ENCODE data around the gene CPLX4.

DNA sequence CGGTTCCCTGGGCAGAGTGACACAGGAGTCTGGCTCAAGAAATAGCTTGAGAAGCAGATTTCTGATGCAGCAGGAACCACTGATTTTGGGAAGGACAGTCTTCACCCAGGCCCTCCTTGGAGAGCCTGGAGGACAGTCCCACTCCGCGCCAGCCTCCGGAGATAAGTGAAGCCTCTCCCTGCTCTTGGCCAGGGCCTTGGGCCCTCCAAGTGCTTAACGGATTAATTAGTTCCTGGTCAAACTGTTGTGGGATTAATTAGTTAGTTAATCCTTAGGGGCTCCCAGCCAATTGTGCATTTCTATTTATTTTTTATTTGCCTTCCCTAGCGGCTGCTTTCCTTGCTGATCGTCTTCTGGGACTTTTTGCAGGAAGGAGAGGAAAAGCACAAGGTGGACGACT lies 19.6 kb downstream of the CPLX4 start:
- TF ChIP-seq, protein P1, sequence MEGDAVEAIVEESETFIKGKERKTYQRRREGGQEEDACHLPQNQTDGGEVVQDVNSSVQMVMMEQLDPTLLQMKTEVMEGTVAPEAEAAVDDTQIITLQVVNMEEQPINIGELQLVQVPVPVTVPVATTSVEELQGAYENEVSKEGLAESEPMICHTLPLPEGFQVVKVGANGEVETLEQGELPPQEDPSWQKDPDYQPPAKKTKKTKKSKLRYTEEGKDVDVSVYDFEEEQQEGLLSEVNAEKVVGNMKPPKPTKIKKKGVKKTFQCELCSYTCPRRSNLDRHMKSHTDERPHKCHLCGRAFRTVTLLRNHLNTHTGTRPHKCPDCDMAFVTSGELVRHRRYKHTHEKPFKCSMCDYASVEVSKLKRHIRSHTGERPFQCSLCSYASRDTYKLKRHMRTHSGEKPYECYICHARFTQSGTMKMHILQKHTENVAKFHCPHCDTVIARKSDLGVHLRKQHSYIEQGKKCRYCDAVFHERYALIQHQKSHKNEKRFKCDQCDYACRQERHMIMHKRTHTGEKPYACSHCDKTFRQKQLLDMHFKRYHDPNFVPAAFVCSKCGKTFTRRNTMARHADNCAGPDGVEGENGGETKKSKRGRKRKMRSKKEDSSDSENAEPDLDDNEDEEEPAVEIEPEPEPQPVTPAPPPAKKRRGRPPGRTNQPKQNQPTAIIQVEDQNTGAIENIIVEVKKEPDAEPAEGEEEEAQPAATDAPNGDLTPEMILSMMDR (IDR thresholded peaks at IDR 0.05) = no peak
- TF ChIP-seq FOXM1 (IDR thresholded peaks at IDR 0.05; ENCODE audit: low read depth) = no peak
- TF ChIP-seq POLR2AphosphoS5 (IDR thresholded peaks at IDR 0.05; ENCODE audit: low read depth, low read length) = no peak
- no peak for TF ChIP-seq RAD21 (IDR thresholded peaks at IDR 0.05; ENCODE audit: low read length)
- TF ChIP-seq YY1 (IDR thresholded peaks at IDR 0.05; ENCODE audit: low read depth) = no peak
- no peak for TF ChIP-seq RFX5 (IDR thresholded peaks at IDR 0.05; ENCODE audit: low read length)
- TF ChIP-seq FOXJ3 (CRISPR knock-in tag; IDR thresholded peaks at IDR 0.05) = no peak
- no peak for TF ChIP-seq EP300 (IDR thresholded peaks at IDR 0.05; ENCODE audit: borderline replicate concordance in 1 of 2, low read depth in 1 of 2, low read length in 1 of 2)
- no peak for TF ChIP-seq MXI1 (IDR thresholded peaks at IDR 0.05; ENCODE audit: low read depth, low read length)
- TF ChIP-seq GABPA (IDR thresholded peaks at IDR 0.05; ENCODE audit: low read depth) = no peak
- no peak for TF ChIP-seq SIN3A (IDR thresholded peaks at IDR 0.05; ENCODE audit: borderline replicate concordance, low read depth, low read length)
- TF ChIP-seq JUND (IDR thresholded peaks at IDR 0.05) = no peak
- TF ChIP-seq EZH2phosphoT487 (IDR thresholded peaks at IDR 0.05; ENCODE audit: borderline replicate concordance, low read depth) = no peak
- TF ChIP-seq, protein P2, sequence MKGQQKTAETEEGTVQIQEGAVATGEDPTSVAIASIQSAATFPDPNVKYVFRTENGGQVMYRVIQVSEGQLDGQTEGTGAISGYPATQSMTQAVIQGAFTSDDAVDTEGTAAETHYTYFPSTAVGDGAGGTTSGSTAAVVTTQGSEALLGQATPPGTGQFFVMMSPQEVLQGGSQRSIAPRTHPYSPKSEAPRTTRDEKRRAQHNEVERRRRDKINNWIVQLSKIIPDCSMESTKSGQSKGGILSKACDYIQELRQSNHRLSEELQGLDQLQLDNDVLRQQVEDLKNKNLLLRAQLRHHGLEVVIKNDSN (IDR thresholded peaks at IDR 0.05; ENCODE audit: borderline replicate concordance, low read depth) = no peak

All from SK-N-SH (cell line).